Stimulated activated CD4-positive, alpha-beta T cell treated with anti-CD3 and anti-CD28 coated beads, TNF-alpha, amount 100 ng/mL, for 1 hour (primary cell): ENCODE data around the gene LMLN.
"Not testable (repeated sequence)": the region's sequence is repeated elsewhere in the genome, so short reads cannot be mapped to it uniquely, and the experiment has no call there.

Experiments used
- DNase-seq, 3 donors: peaks; one replicate each; pipeline ENCODE4 v3.0.0-alpha.2; 2020; ENCODE audit warnings: low read depth in 3 of 3, low spot score in 1 of 3

Gene LMLN

GRCh38 chr3:197955892-197956477 lies 4.0 kb upstream of the LMLN start:
- DNase-seq: no peak

DNA sequence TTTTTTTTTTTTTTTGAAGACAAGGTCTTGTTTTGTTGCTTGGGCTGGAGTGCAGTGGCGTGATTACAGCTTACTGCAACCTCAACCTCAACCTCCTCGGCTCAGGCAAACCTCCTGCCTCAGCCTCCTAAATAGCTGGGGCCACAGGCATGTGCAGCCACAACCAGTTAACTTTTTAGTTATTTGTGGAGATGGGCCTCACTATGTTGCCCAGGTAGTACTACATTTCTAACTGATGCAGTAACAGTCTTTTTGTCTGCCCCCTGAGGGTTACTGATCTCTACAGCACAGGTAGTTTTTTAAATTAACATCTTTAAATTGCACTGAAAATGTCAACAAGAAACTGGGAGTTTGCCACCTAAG lies 3.4 kb upstream of the LMLN start:
- no peak for DNase-seq

- DNase-seq: no peak
Measured at GRCh38 chr3:197957790-197958133, 2.3 kb upstream of the LMLN start.

- DNase-seq: no peak
Measured at GRCh38 chr3:197958346-197958745, 1.7 kb upstream of the LMLN start.

- DNase-seq: not testable (repeated sequence)
Measured at GRCh38 chr3:197958848-197959247, 1.2 kb upstream of the LMLN start.

DNA sequence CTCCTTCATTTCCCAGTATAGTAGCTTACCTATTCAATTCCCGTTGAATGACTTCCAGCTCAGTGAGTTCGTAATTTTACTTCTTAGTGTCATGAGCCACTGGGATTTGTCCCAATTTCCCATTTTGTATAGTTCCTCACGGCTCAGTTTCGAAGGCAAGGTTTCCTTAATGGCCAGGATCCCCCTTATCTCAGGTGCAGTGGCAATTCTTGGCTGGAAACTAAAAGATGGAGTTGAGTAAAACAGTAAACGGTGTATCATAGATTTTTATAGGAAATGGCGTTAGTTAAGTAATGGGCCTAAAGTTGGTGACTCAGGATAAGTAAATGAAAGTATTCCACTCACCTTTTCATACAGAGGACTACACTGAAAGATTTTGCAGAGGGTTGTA lies 522 bp upstream of the LMLN start:
- no peak for DNase-seq

GRCh38 chr3:197960694-197961581 lies 921 bp downstream of the LMLN start:
- DNase-seq: no peak

DNA sequence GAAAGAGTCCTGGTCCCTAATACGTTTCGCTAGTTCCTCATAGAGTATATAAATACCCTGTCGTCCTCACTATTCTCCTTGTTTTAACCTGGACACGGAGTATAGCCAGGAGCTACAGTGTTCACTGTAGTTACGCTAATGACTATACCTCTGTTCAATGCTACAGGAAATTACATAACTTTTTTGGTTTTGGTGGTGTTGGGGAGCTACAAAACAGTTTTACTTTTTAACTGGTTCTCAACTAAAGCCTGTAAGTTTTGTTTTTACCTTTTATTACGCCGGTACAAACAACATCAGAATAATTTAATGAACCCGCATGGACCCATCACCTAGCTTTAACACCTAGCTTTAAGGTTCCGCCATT lies 1.5 kb downstream of the LMLN start:
- no peak for DNase-seq

DNA sequence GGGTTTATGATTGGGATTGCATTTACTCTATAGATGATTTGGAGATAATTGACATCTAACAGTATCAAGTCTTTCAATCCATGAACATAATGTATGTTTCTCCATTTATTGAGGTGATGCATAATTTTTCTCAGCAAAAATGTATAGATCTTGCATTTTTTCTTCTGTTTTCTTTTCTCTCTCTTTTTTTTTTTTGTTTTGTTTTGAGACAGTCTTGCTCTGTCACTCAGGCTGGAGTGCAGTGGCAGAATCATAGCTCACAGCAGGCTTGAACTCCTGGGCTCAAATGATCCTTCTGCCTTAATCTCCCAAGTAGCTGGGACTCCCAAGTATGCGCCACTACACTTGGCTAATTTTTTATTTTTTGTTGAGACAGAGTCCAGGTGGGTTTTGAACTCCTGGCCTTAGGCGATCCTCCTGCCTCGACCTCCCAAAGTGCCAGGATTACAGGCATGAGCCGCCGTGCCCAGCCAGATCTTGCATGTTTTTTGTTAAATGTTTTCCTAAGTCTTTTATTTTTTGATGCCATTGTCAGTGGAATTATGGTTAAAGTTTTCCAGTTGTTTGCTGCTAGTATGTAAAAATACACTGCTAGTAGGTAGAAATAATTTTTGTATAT lies 3.1 kb downstream of the LMLN start:
- DNase-seq: no peak

DNA sequence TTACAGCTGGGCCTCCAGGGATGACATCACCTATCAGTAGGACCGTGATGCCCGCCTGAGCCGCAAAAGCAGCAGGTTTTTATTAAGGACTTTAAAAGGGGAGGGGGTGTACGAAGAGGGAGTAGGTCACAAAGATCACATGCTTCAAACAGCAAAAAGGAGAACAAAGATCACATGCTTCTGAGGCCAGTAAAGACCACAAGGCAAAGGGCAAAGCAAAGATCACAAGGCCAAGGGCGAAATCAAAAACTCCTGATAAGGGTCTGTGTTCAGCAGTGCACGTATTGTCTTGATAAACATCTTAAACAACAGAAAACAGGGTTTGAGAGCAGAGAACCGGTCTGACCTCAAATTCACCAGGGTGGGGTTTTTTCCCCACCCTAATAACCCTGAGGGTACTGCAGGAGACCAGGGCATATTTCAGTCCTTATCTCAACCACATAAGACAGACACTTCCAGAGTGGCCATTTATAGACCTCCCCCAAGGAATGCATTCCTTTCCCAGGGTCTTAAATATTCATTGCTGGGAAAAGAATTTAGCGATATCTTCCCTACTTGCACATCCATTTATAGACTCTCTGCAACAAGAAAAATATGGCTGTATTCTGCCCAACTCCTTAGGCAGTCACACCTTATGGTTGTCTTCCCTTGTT lies 7.4 kb downstream of the LMLN start:
- DNase-seq: not testable (repeated sequence)

DNA sequence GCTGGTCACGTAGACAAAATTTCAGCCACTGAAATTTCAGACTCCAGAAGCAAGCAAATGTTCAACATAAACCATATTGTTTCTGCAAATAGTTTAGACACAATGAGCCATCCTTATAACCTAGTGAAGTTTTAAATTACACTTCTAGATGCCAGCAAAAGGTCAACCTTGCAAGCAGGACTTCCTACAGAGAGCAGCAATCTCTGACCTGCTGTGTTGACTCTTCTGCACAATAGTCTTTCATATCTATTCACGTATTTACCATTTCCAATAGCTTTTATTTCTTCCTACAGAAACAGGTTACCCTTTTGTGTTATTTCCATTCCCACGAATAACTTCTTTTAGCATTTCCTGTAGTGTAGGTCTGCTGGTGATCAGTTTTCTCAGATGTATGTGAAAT lies 10.6 kb downstream of the LMLN start:
- no peak for DNase-seq

GRCh38 chr3:197974016-197974415 lies 14.0 kb downstream of the LMLN start:
- DNase-seq: no peak

- DNase-seq: no peak
Measured at GRCh38 chr3:197975311-197975710, 15.3 kb downstream of the LMLN start.

DNA sequence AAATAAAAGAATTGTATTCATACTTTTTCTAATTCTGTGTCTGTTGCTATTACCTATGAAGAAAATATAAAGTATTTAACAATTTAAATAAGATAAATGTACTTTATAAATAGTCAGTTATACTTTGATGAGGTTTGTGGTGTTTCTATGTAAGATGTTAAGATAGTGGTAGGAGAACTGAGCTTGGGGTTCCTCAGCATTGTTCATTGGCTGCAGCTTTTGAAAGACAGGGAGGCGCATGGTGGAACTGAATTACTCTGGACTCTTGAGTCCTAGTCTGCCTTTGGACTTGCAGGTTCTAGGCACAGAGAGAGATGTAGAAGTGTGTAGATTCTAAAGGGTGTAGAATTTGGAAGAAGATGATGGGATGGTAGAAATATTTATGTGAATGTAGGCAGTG lies 23.1 kb downstream of the LMLN start:
- no peak for DNase-seq

DNA sequence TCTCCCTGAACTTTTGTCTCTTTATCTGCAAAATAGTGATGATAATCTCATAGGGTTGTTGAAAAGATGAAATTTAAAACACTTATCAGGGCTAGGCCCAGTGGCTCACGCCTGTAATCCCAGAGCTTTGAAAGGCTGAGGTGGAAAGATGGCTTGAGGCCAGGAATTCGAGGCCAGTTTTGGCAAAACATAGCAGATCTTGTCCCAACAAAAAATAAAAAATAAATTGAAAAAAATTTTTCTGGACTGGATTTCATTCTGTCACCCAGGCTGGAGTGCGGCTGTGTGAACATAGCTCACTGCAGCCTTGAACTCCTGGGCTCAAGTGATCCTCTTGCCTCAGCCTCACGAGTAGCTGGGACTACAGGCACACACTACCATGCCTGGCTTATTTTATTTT lies 29.6 kb downstream of the LMLN start:
- DNase-seq: no peak

DNA sequence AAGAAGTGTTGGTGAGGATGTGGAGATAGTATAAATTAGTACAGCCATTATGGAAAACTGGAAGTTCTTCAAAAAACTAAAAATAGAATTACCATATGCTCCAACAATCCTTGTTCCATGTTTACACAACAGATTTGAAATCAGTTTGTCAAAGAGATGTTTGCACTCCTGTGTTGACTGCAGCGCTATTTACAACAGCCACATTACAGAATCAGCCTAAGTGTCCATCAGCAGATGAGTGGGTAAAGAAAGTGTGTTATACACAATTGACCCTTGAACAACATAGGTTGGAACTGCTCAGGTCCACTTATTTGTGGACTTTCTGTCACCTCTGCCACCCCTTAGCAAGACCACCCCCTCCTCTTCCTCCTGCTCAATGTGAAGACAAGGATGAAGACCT lies 34.7 kb downstream of the LMLN start:
- DNase-seq: no peak

GRCh38 chr3:197996855-197997254 lies 36.8 kb downstream of the LMLN start:
- DNase-seq: no peak

DNA sequence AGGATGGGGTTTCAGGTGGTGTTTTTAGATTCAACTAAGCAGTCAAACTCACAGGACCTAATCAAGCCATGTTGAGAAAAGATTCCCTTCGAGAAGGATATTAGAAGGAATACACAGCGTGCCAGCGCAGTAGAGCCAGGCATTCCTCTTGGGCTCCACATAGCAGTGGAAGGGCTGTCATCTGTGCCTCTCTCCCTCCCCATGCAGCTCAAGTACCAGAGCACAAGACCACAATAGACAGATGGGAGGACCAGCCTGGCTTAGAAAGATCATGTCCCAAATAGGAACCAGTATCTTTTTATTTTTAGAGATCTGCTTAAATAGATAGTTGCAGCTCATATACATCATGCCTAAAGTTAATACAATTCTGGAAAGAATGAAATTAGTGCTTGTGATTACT lies 37.9 kb downstream of the LMLN start:
- no peak for DNase-seq

DNA sequence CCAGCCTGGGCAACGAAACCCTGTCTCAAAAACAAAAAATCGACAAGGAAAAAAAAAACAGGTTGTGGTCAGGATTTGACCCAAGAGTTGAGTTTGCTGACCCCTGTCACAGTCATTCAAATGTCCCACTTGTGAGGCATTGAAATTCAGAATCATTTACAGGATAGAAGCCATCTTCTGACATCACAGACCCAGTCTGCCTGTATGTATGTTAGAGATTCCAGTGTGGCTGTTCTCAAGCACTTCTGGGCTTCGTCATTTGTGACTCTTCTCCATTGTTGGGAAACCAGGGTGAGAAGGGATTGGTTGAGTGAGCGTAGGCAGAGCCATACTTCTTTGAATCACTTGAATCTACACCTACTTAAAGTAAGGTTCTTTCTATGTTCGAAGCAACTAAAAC lies 57.1 kb downstream of the LMLN start:
- DNase-seq: no peak

GRCh38 chr3:198018416-198018815 lies 58.4 kb downstream of the LMLN start:
- no peak for DNase-seq

DNA sequence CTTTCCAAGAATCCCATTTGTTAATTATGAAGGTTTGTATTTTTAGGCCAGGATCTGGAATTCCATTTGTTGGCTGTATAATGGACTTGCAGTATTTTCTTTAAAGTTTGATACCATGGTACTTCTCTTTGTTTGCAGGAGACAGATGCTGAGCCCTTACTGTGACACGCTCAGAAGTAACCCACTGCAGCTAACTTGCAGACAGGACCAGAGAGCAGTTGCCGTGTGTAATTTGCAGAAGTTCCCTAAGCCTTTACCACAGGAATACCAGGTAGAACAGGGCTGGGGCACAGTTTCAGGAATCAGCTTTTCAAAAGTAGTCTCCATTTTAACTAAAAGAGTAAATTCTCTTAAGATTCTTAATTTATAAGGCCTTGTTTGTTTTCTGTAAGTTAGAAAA lies 59.1 kb downstream of the LMLN start:
- no peak for DNase-seq

DNA sequence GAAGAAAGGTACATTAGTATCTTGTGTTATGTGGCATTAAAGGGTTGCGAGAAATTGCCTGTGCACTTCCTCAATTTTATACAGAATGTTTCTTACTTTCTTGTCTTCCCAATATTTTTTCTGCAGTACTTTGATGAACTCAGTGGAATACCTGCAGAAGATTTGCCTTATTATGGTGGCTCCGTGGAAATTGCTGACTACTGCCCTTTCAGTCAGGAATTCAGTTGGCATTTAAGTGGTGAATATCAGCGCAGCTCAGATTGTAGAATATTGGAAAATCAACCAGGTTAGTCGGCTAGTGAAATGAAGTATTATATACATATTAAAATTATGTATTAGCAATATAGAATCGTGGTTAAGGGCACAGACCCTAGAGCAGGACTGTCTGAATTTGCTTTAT lies 61.3 kb downstream of the LMLN start:
- DNase-seq: no peak
